HT-29 (cell line): Measurements from ENCODE around the gene SSRP1. TPM values are rescaled to one million over a fixed set of nuclear protein-coding genes. Genes with fewer than 3 reads are reported as not detected.

Experiments
- total RNA-seq: library from RNA; depleted of rRNA; stranded (reverse); fragments of >200 nt; shearing (Covaris generic); gene quantifications from 2 replicates; pipeline ENCODE4 v1.2.3, GENCODE V29; 2014; rRNA removed

SSRP1 gene
- total RNA-seq, 1 experiment from 2014 or later: 181 TPM

Other genes starting within 250 kb of the SSRP1 start
- not detected in 2 replicates for gene LRRC55, start 153.9 kb downstream of the SSRP1 start, total RNA-seq
- gene APLNR, start 98.6 kb downstream of the SSRP1 start, total RNA-seq: not detected in 2 replicates
- 113 and 129 TPM in 2 replicates for gene TNKS1BP1, start 10.9 kb downstream of the SSRP1 start, total RNA-seq
- gene P2RX3, start 2.5 kb upstream of the SSRP1 start, total RNA-seq: not detected in 2 replicates
- not detected in 2 replicates for gene PRG3, start 45.3 kb upstream of the SSRP1 start, total RNA-seq
- gene PRG2, start 54.8 kb upstream of the SSRP1 start, total RNA-seq: not detected in 2 replicates
- gene SLC43A3, start 91.2 kb upstream of the SSRP1 start, total RNA-seq: not detected in 2 replicates
- 0.79 and 1.1 TPM in 2 replicates for gene RTN4RL2, start 124.6 kb upstream of the SSRP1 start, total RNA-seq
- 47.7 and 60.8 TPM in 2 replicates for gene SLC43A1, start 179.8 kb upstream of the SSRP1 start, total RNA-seq
- gene TIMM10, start 194.9 kb upstream of the SSRP1 start, total RNA-seq: 133 and 143 TPM in 2 replicates
- gene SMTNL1, start 201.7 kb upstream of the SSRP1 start, total RNA-seq: not detected in 2 replicates
- 1.3 and 3.5 TPM in 2 replicates for gene UBE2L6, start 231.8 kb upstream of the SSRP1 start, total RNA-seq